ENCODE measurements around the gene SLC2A5. TPM values are rescaled to one million over a fixed set of nuclear protein-coding genes. Genes with fewer than 3 reads are reported as not detected.

The SLC2A5 gene
- total and polyA plus RNA-seq, 2 donors (not counting 3 experiments of a cell fraction or from before 2014, with no cell fraction given) = not detected

GRCh38 chr1:9110669-9111356, 41.4 kb upstream of the SLC2A5 start:
- POLR2A ChIA-PET = no interaction called here
- H2AFZ ChIP-seq (ENCODE audit: low read depth, low read length) = no peak overlapping the region
- BruUV-seq (replicated peaks) = no TSS peak

More at GRCh38 chr1:9110669-9111356, 41.4 kb upstream of the SLC2A5 start:
- intact Hi-C loops (cut with micrococcal nuclease) (loop anchor here (1.0 kb wide), 2 partner anchors 85 to 139 kb away; no protein-coding TSS in a partner anchor), dilution Hi-C loops (cut with MboI; ENCODE audit: extremely low pct_ligation_motif_present, low sequenced_read_pairs) (no loop called here)
- no peaks in the 10 kb centered on the region for H3K9me3 ChIP-seq (replicated peaks; ENCODE audit: control insufficient read depth, insufficient read depth, low read length)
- peak; percentile 97 for FAIRE-seq
- H3K27me3 ChIP-seq (ENCODE audit: control insufficient read depth in 2 of 2, insufficient read depth in 2 of 2, low read length in 2 of 2) = no peaks in the 10 kb centered on the region
- peak; percentile 85 for DNase-seq (ENCODE audit: low read depth, low spot score)
- CTCF ChIA-PET = interaction anchor here (0.5 to 4.7 kb wide), 52 partner anchors 10 to 764 kb away, joined by 3 to 84 read pairs (median 5); partner anchors contain the start of genes GPR157 and H6PD
- H3K4me3 ChIP-seq (replicated peaks in 1 of 3; ENCODE audit: insufficient read depth in 1 of 3, low read depth in 1 of 3, low read length in 3 of 3) = no peak overlapping the region
- no peak overlapping the region for H3K4me2 ChIP-seq (ENCODE audit: insufficient read depth, low read length)
- H3K79me2 ChIP-seq (ENCODE audit: control insufficient read depth, insufficient read depth, low read length) = no peaks in the 10 kb centered on the region
- no peaks in the 10 kb centered on the region for H3K36me3 ChIP-seq (ENCODE audit: control insufficient read depth in 2 of 2, extremely low read depth in 1 of 2, insufficient read depth in 2 of 2, low read length in 2 of 2)
- H3K9me1 ChIP-seq (replicated peaks; ENCODE audit: control insufficient read depth, extremely low read depth, insufficient read depth, low read length) = no peaks in the 10 kb centered on the region
- H3K4me1 ChIP-seq (ENCODE audit: control insufficient read depth, extremely low read depth, insufficient read depth, low read length) = no peaks in the 10 kb centered on the region
- no peaks in the 10 kb centered on the region for H4K20me1 ChIP-seq (replicated peaks; ENCODE audit: control insufficient read depth, extremely low read depth, insufficient read depth, low read length)
- no peak overlapping the region for H3K9ac ChIP-seq (replicated peaks; ENCODE audit: extremely low read depth, insufficient read depth, low read length)
- TF ChIP-seq POLR2AphosphoS5 (IDR thresholded peaks at IDR 0.05; ENCODE audit: insufficient read depth, low read depth, low read length) = no peak
- TF ChIP-seq CTCF (IDR thresholded peaks at IDR 0.05; ENCODE audit: extremely low read depth in 1 of 2, insufficient read depth in 1 of 2, low read depth in 1 of 2, low read length in 2 of 2) = peak; percentile 93
- no peak overlapping the region for H3K27ac ChIP-seq (ENCODE audit: insufficient read depth, low read depth, low read length)

All from endothelial cell of umbilical vein (primary cell).